ENCODE results near the gene CCDC116.
"Not testable (repeated sequence)": the region's sequence is repeated elsewhere in the genome, so short reads cannot be mapped to it uniquely, and the experiment has no call there.

The CCDC116 gene

DNA sequence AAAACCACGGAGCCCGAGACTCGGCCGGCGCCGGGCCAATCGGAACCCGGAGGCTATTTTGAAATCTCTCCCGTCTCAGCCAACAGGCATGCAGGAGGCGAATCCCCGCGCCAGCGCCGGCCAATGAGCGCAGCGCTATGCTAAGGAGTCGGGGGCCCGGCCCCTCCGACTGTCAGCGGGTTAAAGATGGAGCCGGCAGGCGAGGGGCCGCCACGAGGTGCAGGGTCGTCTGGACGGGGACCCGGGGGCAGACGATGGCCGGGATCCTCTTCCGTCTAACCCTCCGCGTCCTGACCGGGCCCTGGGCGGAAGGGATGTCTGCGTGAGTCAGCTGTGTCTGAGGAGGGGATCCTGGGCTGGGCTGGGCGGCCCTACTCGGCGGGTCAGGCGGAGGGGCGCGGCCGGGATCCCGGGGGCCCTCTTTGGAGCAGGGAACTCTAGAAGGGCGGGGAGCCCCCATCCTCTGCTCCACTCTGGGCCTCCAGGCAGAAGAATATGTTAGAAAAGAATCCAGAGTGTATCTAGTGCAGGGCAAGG is 19.5 kb downstream of the CCDC116 start:
- peak; percentile 94 for DNase-seq (ENCODE audit: low spot score)

DNA sequence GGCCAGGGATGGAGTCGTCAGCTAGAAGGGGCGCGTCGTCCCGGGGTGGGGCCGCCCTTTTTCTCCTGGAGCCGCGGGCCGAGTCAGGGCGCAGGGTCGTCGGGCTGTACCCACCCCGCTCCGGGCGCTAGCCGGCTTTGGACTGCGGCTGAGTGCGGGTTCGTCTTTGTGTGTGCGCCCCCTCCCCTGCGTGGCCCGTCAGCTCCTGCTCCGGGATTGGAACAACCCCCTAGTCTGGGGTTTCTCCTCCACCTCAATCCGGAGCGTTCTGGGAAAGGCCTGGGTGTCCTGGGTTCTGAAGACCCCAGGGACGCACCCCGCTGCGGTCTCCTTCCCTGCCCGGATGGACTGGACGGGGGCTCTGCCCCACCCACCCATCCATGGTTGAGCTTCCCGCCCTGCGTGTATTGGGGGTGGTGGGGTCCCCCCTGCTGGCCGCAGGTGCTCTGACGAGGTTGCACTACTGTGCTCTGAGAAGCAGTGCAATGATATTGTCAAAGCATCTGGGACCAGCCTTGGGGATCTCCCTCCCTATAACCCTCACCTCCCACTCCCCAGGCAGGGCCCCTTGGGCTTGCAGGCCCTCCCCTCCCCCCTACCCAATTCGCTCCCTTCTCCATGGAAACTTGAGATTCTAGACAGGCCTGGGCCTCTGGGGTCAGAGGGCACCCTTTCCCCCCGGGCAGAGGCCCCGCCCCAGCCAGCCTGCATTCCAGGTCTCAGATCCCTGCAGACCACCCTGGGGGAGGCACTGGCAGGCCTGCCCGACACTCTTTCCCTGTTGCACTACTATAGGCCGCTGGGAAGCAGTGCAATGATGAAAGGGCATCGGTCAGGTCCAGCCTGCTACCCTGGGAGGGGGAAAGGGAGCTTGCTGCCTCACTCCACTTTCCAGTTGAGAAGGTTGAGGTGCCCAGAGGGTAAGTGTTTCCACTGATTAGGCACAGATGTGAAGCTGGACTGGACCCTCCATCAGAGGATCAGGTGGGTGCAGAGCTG is 20.3 kb downstream of the CCDC116 start:
- peak; percentile 30 for DNase-seq (ENCODE audit: low spot score)

DNA sequence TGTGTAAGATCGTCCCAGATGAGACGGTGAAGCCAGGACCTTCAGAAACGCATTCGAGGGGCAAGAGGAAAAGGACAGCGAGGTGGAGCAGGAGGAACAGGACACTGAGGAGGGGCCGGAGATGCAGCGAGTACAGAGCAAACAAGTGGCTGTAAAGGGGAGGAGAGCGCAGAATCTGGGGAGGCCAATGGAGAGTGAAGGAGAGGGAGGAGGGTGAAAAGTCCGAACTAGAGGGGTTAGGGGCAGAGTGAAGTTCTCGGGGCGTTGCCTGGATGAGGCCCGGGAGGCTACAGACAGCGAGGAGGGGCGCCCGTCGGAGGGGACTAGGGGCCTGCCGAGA is 24.4 kb downstream of the CCDC116 start:
- no peak for DNase-seq (ENCODE audit: low spot score)

DNA sequence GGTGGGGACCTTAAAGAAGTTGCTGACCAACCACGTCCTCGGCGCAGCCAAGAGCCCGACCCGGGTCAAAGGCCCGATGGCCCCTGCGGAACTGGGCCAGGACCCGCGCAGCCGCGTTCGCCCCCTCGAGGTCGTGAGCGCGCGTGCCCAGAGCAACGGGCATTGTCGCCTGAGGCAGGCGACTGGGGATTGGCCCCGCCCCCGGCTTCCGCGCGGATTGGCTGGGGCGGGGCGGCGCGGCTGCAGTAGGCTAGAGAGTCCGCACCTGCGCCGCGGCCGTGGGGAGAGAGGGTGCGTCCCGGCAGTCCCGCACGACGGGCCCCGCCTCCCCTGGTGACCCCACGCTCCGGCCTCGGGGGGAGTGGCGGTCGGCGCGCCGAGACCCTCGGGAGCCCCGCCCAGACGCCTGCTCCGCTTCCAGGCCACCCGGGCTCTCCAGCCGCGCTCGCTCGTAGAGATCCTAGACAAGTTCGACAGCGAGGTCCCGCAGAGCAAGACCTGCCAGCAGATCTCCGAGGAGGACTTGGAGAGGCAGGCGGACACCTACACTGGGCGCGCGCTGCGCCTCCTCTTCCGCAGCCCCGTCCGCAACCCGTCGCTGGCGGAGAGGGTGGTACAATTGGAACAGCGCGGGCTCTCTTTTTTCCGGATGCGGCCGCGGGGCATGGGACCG is 24.9 kb downstream of the CCDC116 start:
- DNase-seq (ENCODE audit: low spot score), result peak; percentile 94

GRCh38 chr22:21659864-21660525 is 27.4 kb downstream of the CCDC116 start:
- no peak for DNase-seq (ENCODE audit: low spot score)

DNA sequence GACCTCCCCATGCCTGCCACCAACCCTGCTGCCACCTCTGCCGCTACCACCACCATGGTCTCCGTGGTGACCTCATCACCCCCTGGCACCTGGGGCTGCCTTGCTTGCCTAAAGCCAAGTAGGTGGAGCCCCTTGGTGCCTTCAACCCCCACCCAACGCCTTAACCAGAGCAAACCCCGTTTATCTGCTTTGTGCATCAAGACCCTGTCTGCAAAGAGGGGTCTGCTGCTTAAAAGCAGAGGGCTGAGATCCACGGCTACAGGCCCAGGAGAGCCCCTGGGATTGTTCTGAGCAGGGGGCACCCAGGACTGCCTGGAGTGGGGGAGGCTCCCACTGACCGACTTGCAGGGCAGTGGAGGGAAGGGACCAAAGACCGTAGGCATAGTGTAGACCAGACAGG is 28.3 kb downstream of the CCDC116 start:
- no peak for DNase-seq (ENCODE audit: low spot score)

- no peak for DNase-seq (ENCODE audit: low spot score)
Observed at GRCh38 chr22:21661991-21662390, 29.4 kb downstream of the CCDC116 start.

GRCh38 chr22:21663738-21664137 is 31.2 kb downstream of the CCDC116 start:
- no peak for DNase-seq (ENCODE audit: low spot score)

- no peak for DNase-seq (ENCODE audit: low spot score)
Observed at GRCh38 chr22:21665047-21665851, 32.7 kb downstream of the CCDC116 start.

DNA sequence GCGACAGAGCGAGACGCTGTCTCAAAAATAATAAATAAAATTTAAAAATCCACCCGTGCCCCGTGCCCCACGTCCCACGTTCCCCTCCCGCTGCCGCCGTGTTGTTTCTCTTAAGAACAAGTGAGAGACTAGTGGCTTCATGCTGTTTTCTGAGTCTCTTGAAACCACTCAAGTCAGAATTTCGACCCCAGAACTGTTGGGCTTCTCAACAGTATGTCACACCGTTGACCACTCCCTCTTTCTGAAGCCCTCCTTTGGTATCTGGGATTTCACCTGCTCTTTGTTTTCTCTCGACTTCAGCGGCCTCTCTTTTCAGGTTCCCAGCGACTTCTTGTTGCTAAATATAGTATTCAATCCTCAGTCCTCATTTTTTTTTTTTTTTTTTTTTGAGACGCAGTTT is 34.2 kb downstream of the CCDC116 start:
- no peak for DNase-seq (ENCODE audit: low spot score)

GRCh38 chr22:21669026-21669425 is 36.5 kb downstream of the CCDC116 start:
- DNase-seq (ENCODE audit: low spot score), result no peak

- no peak for DNase-seq (ENCODE audit: low spot score)
Observed at GRCh38 chr22:21672107-21672629, 39.6 kb downstream of the CCDC116 start.

DNA sequence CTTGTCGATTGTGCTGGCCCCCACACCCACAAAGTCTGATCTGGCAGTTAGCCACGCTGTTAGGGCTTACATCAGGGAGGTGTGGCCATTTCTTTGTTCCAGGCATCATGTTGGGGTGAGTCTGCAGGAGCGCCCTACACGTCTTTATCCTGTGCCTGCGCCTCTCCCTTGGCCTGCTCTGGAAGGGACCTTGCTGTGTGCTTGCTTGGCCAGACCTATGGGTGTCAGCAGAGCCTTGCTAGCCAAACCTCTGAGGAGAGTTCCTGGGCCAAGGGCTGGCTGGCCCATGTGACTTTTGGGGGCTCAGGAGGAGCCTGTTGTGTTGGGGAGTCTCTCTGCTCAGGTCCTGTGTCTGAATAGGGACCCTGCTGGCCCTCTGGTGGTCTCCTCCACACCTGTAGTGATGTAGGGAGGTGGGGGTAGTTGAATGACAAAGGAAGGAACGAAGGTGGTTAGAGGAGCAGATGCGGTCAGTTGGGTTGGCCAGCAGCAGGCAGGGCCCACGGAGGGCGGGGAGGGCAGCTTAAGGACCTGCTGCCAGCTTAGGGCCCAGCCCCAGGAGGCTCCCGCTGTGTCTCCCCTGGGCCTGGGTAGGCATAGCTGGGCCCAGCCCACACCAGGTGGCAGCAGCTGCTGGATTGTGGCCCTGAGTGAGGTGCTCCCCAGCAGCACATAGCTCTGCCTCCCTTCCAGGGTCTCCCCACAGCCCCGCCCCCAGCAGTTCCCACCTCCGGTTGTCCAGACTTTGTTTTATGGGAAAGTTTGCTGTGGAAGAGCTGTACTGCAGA is 41.2 kb downstream of the CCDC116 start:
- no peak for DNase-seq (ENCODE audit: low spot score)

GRCh38 chr22:21674638-21675245 is 42.2 kb downstream of the CCDC116 start:
- DNase-seq (ENCODE audit: low spot score), result no peak

GRCh38 chr22:21677606-21678443 is 45.3 kb downstream of the CCDC116 start:
- DNase-seq (ENCODE audit: low spot score), result no peak

DNA sequence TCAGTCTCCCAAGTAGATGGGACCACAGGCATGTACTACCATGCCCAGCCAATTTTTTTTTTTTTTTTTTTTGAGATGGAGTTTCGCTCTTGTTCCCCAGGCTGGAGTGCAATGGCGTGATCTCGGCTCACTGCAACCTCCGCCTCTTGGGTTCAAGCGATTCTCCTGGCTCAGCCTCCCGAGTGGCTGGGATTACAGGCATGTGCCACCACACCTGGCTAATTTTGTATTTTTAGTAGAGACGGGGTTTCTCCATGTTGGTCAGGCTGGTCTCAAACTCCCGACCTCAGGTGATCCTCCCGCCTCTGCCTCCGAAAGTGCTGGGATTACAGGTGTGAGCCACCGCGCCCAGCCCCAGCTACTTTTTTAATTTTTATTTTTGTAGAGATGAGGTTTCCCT is 46.3 kb downstream of the CCDC116 start:
- DNase-seq (ENCODE audit: low spot score), result not testable (repeated sequence)

DNA sequence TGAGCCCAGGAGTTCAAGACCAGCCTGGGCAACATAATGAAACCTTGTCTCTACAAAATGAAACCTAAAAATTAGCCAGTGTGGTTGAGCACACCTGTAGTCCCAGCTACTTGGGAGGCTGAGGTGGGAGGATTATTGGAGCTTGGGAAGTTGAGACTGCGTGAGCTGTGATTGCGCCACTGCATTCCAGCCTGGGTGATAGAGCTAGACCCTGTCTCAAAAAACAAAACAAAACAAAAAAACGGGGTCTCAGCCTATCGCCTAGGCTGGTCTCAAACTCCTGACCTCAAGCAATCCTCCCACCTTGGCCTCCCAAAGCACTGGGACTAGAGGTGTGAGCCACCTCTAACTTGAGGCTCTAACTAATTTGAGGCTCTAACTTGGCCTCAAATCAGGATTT is 46.8 kb downstream of the CCDC116 start:
- DNase-seq (ENCODE audit: low spot score), result no peak

- DNase-seq (ENCODE audit: low spot score), result no peak
Observed at GRCh38 chr22:21680830-21681565, 48.4 kb downstream of the CCDC116 start.

Measured in germinal center (tissue), 1 donor.